8988T (cell line): Measurements from ENCODE around the gene PLSCR3.

Experiments
- DNase-seq: peaks from one replicate; pipeline ENCODE4 v3.0.0; 2011

PLSCR3 gene

DNA sequence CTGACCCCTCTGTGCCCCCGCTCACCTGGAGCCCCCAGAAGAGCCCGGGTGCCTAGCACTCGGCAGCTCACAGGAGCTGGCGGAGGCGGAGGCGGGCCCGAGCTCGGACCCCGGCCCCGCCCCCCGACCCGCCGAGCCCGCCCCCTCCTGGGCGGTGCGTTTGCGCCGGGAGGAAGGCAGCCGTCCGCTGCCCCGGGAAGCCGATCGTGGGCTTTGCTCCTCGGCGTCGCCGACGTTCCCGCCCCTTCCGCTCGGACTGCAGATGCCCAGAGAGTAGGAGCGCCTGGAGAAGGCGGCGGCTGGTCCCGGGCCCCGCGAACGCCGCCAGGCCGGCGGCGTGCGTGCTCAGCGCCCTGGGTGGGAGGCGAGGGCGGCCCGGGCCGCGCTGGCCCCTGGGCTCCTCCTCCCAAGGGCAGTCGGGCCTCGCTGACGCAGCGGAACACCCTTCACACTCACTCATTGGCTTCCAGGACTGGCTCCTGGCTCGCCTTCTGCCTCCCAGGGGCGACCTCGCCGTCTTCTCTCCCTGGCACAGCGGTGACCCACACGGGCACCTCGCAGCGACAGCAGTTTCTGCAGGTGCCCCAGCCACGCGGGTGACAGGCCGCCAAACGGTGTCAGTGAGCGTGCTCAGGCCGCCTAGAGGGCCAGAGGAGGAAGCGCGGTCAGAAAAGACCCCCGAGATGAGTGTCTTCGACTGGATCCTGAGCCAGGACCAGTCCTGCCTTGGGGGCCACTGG, at the start of gene PLSCR3:
TSS of gene PLSCR3 (minus strand) at position 74 of the 740 bp plus-strand sequence. CDS start 415 bp downstream, outside the sequence.
- peak; percentile 93 for DNase-seq

GRCh38 chr17:7443499-7444485, 49.5 kb upstream of the PLSCR3 start:
- DNase-seq: no peak

DNA sequence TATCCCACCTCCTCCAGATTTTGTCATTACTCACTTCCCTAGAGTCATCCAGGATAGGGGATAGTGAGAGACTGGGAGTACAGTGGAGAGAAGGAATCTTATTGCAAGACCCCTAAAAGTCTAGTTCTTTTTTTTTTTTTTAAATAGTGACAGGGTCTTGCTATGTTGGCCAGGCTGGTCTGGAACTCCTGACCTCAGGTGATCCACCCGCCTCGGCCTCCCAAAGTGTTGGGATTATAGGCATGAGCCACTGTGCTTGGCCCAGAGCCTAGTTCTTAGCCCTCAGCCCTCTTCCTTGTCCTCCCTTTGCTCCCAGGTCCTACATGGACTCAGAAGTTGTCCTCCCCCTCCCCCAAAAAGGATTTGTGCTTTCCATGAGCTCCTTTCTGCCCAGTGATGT, 47.8 kb upstream of the PLSCR3 start:
- DNase-seq: no peak

DNA sequence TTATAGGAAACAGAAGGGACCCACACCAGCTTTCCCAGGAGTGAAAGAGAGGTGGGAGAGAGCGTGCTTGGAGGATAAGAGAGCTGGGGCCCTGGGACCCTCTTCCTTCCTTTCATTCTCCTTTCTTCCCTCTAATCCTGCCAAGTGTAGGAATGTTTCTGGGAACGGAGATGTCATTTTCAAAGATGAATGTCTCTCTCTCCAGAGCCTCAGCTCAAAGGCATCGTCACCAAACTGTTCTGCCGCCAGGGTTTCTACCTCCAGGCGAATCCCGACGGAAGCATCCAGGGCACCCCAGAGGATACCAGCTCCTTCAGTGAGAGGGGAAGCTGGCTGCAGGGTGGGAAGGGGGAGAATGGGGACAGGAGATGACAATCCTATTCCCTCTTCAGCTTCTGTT, 46.9 kb upstream of the PLSCR3 start:
- DNase-seq: no peak

DNA sequence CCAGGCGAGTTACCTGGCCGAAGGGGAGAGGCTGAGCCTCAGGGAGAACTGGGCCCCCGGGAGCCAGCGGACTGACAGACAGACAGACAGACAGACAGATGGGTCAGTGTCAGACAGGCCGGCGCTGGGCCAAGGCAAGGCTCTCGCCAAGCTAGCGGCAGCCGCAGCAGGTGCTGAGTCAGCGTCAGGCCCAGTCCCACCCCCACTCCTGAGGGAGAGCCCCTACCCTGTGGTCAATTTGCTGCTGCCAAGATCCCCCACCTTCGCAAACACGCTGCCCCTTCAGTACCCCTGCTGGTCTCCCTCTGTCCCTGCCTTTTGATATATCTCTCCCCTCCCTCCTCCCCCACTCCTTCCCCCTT, 46.5 kb upstream of the PLSCR3 start:
- DNase-seq: no peak

DNA sequence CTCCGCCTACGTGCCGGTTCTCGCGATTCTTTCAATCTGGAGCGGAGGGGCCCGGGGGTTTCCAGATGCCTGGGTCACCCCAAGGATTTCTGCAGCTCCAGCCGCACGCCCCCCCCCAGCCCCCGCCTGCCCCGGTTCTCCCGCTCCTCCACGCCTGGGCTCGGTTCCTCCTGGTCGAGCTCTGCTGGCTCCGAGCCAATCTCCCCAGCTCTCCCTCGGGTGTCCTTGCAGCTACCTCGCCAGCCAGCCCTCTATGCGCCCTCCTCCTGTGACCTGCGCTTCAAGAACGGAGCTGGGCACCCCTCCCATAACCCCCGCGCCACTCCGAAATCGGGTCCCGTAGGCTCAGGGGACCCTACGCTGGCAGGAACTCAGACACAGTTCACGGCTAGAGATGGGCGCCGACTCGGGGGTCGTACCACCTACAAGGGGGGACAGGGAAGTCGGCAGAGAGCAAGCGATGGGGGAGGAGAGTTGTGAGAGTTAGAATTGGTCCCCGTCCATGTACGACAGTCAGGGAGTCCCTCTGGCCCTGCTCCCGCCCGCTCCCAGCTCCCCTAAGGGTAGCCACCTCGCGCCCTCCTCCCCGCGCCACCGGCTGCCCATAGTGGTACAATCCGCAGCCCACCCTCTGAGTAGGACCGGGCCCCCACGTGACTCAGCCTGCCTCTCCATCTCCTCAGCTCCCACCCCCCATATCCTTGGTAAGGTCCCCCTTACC, 45.9 kb upstream of the PLSCR3 start:
- no peak for DNase-seq

DNA sequence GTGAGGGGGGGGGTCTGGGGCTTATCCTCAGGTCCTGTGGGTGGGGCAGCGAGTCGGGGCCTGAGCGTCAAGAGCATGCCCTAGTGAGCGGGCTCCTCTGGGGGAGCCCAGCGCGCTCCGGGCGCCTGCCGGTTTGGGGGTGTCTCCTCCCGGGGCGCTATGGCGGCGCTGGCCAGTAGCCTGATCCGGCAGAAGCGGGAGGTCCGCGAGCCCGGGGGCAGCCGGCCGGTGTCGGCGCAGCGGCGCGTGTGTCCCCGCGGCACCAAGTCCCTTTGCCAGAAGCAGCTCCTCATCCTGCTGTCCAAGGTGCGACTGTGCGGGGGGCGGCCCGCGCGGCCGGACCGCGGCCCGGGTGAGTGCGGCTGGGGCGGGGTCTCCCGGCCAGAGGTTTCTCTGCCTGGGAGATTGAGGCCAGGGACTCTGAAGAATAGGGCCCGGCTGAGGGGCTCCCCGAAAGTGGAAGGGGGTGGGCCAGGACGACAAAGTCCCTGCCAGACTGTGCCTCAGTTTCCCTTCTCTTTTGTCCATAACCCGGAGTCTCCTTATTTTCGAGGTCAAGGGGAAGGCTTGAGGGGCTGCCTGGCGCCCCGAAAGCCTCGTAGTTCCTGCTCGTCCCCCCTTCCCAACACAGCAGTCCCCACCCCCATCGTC, 45.3 kb upstream of the PLSCR3 start, which contains the start of gene FGF11:
TSS of gene FGF11 (plus strand) at position 51 of the 651 bp plus-strand sequence. CDS start at position 160, 109 bp downstream.
- DNase-seq: no peak

DNA sequence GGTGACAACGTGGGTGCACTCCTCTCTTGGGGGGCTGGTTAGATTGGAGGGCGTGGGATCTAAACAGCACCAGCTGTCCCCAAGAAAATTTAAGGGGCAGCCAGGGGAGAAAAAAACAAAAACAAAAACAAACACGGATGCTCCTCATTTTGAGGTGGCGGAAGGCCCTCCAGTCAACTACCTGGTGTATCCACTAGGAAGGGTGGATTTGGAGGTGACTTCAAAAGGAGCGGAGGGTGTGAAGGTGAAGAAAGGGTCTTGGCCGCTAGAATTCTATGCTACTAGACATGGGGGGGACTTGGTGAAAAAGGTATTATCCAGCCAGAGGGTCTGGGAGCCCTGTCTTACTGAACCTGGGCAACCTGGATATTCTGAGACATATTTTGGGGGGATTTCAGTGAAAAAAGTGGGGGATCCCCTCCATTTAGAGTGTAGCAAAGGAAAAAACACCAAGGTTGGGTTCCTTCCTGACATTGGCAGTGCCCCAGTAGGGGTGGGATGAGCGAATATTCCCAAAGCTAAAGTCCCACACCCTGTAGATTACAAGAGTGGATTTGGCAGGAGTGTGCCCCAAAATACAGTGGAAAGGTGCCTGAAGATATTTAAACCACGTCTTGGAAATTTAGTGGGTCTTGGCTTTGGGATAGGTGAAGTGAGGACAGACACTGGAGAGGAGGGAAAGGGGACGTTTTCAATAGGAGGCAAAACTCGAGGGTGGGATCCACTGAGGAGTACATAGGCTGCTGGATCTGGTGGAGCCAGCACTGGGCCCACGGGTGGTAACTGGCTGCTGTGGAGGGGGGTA, 44.5 kb upstream of the PLSCR3 start:
- no peak for DNase-seq

- DNase-seq: no peak
Observed at GRCh38 chr17:7437950-7438614, 43.8 kb upstream of the PLSCR3 start.

DNA sequence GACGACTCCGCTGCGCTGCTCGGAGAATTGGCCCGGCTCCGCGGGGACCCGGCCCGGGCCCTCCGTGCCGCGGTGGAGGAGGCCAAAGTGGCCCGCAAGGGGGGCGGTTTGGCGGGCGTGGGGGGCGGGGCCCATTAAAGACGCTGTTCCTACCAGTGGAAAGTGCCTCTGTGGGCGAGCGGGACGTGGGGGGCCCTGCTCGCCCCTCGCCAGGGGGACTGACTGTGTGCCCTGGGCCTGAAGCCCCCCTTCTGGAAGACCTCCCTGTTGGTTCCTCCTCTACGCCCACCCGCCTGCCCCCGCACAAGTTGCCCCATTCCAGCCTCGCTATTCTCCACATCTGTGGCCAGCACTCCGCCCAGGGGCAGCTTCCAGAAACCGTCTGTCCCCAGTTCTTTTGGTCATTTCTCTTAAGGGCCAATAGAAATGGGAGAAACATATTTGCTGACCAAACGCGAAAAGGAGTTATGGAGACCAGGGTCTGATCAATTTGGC, 43.1 kb upstream of the PLSCR3 start:
- no peak for DNase-seq

DNA sequence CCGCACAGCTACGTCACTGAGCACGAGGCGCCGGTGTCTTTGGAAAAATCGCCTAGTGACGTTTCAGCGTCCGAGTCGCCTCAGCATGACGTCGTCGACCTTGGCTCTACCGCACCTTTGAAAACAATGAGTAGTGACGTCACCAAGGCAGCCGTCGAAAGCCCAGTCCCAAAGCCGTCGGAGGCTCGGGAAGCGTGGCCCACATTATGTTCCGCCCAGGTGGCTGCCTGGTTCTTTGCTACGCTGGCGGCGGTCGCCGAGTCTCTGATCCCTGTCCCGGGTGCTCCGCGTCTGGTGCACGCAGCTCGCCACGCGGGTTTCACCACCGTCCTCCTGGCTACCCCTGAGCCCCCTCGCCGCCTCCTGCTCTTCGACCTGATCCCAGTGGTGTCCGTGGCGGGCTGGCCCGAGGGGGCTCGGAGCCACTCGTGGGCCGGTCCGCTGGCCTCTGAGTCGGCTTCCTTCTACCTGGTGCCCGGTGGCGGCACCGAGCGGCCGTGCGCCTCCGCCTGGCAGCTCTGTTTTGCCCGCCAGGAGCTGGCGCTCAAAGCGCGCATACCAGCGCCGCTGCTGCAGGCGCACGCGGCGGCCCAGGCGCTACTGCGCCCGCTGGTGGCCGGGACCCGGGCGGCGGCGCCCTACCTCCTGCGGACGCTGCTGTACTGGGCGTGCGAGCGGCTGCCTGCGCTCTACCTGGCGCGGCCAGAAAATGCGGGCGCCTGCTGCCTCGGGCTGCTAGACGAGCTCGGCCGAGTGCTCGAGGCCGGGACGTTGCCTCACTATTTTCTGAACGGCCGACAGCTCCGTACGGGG, 42.4 kb upstream of the PLSCR3 start:
- DNase-seq: peak; percentile 71

GRCh38 chr17:7435676-7436555, 41.6 kb upstream of the PLSCR3 start:
- no peak for DNase-seq

DNA sequence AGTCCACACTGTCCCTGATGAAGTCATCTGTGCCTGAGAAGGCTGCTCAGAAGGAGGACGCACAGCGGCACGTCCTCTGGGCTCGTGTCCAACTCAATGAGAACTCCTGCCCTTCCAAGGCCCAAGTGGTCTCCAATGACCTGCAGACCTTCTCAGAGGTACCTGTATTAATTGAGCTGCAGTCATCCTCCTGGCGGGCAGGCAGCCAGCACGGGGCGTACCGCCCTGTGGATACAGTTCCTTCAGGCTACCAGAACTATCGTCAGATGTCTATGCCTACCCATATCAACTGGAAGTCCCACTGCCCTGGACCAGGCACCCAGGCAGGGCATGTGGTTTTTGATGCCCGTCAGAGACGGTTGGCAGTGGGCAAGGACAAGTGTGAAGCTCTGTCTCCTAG, 38.0 kb upstream of the PLSCR3 start:
- no peak for DNase-seq

DNA sequence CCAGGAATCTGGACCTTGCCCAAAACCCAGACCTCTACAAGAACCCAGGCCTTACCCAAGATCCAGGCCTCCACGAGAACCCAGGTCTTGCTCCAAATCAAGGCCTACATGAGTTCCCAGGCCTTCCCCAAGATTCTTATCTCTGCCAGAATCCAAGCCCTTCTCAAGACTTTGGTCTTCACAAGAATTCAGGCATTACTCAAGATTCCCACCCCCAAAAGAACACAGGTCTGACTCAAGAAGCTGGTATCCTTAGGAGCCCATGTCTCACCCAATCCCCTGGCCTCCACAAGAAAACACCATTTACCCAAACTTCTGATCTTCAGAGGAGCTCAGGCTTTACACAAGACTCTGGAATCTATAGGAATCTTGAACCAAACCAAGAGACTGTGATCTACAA, 36.9 kb upstream of the PLSCR3 start:
- no peak for DNase-seq

DNA sequence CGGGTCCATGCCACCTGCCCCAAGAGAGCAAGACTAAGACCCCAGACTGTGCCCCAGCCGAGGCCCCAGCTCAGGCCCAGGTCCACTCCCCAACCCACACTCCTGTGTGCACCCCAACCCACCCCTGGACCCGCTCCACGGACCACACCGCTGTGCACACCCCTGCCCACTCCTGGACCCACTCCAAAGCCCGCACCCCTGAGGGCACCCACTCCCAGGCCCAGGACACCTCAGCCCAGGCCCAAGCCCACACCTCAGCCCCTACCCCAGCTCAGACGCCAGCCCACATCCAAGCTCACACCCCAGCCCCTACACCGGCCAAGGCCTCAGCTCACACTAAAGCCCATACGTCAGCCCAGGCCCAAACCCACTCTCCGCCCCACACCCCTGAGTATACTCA, 35.4 kb upstream of the PLSCR3 start:
- DNase-seq: no peak

GRCh38 chr17:7428557-7428956, 34.2 kb upstream of the PLSCR3 start, which contains the start of gene SPEM3:
Gene SPEM3 (plus strand): TSS chr17:7428857. CDS start chr17:7428903, 46 bp downstream.
- no peak for DNase-seq

- DNase-seq: no peak
Observed at GRCh38 chr17:7427549-7427948, 33.2 kb upstream of the PLSCR3 start.

- no peak for DNase-seq
Observed at GRCh38 chr17:7426896-7427489, 32.7 kb upstream of the PLSCR3 start.
